GM18508 (cell line): ENCODE data around the gene NEGR1.

ENCODE experiments used
- ATAC-seq: cut with Tn5 transposase; IDR thresholded peaks from one replicate; pipeline ENCODE4 v1.9.1; 2021; ENCODE audit warnings: moderate number of reproducible peaks; ENCODE audit not compliant: insufficient read depth, unreplicated experiment

NEGR1 gene

GRCh38 chr1:72282271-72283021 lies at the start of gene NEGR1:
NEGR1 (minus strand) TSS chr1:72282539.
- ATAC-seq: no peak

GRCh38 chr1:72326494-72326893 lies 44.2 kb upstream of the NEGR1 start:
- ATAC-seq: no peak

- no peak for ATAC-seq
Observed at GRCh38 chr1:72324451-72324850, 42.1 kb upstream of the NEGR1 start.

GRCh38 chr1:72322910-72323309 lies 40.6 kb upstream of the NEGR1 start:
- no peak for ATAC-seq

- no peak for ATAC-seq
Observed at GRCh38 chr1:72296501-72296900, 14.2 kb upstream of the NEGR1 start.

- no peak for ATAC-seq
Observed at GRCh38 chr1:72288886-72289285, 6.5 kb upstream of the NEGR1 start.

- ATAC-seq: no peak
Observed at GRCh38 chr1:72286401-72286800, 4.1 kb upstream of the NEGR1 start.

GRCh38 chr1:72285074-72285425 lies 2.7 kb upstream of the NEGR1 start:
- ATAC-seq: no peak

- ATAC-seq: peak; percentile 73
Observed at GRCh38 chr1:72284348-72285073, 2.2 kb upstream of the NEGR1 start.

GRCh38 chr1:72284084-72284347 lies 1.7 kb upstream of the NEGR1 start:
- no peak for ATAC-seq

GRCh38 chr1:72283307-72284083 lies 1.2 kb upstream of the NEGR1 start:
- ATAC-seq: no peak

- ATAC-seq: no peak
Observed at GRCh38 chr1:72283022-72283306, 625 bp upstream of the NEGR1 start.

- no peak for ATAC-seq
Observed at GRCh38 chr1:72281637-72282270, 585 bp downstream of the NEGR1 start.

GRCh38 chr1:72281144-72281543 lies 1.2 kb downstream of the NEGR1 start:
- ATAC-seq: no peak

- no peak for ATAC-seq
Observed at GRCh38 chr1:72280711-72281110, 1.6 kb downstream of the NEGR1 start.

GRCh38 chr1:72280131-72280530 lies 2.2 kb downstream of the NEGR1 start:
- ATAC-seq: no peak

- ATAC-seq: no peak
Observed at GRCh38 chr1:72278461-72278860, 3.9 kb downstream of the NEGR1 start.

GRCh38 chr1:72271555-72272085 lies 10.7 kb downstream of the NEGR1 start:
- ATAC-seq: no peak

GRCh38 chr1:72262735-72263134 lies 19.6 kb downstream of the NEGR1 start:
- ATAC-seq: no peak

GRCh38 chr1:72253132-72253531 lies 29.2 kb downstream of the NEGR1 start:
- no peak for ATAC-seq

- ATAC-seq: no peak
Observed at GRCh38 chr1:72241397-72241796, 40.9 kb downstream of the NEGR1 start.
